ENCODE measurements around the gene NCK2.
"Not testable (repeated sequence)": the region's sequence is repeated elsewhere in the genome, so short reads cannot be mapped to it uniquely, and the experiment has no call there.

The NCK2 gene

DNA sequence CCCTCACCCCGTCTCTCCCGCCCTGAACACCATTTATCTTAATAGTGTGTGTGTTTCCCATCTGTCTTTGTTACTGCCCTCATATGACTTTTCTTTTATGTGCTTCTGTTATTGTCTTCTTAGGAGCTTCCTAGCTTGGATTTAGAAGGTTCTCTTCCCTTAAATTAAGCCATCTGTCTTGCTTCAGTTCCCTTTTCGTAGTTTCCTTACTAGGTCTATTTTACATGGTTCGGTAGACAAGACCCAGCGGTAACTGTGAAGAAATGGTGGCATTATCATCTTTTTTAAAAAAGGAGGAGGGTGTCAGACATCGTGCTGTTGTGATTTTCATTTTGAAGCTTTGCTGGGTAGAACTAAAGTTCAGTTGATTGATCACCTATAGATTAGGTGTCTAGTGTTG is 10.3 kb downstream of the NCK2 start:
- DNase-seq (ENCODE audit: low read depth in 2 of 2), result no peak

DNA sequence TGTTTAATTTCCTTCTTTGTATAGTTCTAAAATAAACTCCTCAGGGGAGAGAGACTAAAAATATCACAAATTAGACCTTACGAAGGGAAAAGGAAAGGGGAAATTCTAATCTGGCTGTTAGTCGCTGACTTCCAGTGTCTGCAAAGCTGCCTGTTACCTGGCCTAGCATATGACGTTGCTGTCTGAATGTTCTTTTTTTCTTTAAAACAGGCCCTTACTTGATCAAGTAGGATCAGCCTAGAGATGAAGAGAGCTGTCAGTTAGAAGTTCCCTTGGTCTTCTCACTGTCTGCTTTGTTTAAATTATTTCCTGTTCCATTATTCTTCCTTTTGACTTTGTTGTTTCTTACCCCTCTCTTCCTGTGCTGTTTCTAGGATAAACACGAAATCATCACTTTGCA is 11.2 kb downstream of the NCK2 start:
- DNase-seq (ENCODE audit: low read depth in 2 of 2), result no peak

DNA sequence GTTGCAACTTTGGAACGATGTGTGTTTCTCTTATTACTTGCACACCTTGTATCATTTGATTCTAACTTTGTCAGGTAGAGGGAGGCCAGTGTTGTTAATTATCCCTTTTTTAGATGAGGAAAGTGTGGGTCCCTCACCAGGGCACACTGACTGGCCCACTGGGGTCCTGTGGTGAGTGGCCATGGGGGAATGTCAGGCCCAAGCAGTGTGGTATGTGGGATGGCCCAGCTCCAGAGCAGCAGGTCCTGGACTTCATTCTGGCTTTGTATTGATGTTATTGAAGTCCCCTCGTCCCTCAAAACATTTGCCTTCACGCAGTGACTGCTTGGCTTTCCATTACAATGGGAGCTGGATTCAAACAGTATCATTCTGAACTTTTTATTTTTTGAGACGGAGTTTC is 11.7 kb downstream of the NCK2 start:
- no peak for DNase-seq (ENCODE audit: low read depth in 2 of 2)

DNA sequence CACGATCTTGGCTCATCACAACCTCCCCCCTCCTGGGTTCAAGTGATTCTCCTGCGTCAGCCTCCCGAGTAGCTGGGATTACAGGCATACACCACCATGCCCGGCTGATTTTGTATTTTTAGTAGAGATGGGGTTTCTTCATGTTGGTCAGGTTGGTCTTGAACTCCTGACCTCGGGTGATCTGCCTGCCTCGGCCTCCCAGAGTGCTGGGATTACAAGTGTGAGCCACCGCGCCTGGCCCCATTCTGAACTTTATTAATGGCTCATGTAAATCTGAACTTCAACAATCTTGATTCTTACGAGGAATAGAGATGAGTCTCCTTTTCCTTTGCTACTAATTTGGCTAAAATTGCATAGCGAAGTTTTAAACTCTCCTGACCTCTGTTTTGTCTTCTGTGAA is 12.2 kb downstream of the NCK2 start:
- not testable (repeated sequence) for DNase-seq (ENCODE audit: low read depth in 2 of 2)

DNA sequence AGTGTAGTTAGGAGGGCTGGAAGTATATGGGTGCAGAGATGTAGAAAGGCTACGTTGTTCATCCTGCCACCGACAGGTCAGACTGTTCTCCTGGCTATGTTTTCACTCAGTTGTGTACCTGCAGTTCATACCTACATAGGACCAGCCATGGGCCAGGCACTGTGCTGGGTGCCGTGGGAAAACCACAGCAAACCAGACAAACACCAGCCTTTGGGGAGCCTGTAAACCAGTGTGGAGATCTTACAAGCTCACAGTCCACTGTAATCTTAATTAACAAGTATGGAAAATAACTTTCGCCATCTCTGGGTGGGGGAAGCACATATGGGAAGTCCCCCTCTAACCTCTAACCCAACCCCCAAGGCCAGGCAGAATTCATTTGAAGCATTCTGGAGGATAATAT is 12.7 kb downstream of the NCK2 start:
- DNase-seq (ENCODE audit: low read depth in 2 of 2), result no peak

DNA sequence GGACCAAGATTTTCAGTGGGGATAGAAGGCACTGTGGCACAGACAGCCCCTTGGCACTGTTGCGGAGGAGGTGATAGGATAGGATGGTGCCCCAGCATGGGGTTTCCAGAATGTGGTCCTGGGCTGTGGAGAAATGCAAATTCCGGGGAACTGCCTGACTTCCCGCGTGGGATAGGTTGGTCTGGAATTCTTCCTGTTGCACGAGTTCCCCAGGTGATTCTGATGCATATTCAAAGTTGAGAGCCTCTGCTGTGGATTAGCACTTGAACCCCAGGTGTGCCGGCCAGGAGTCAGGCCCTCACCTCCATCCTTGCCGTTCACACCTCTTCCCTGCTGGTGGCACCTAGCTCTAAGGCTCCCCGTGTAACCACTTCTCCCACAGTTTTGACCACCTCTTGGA is 15.5 kb downstream of the NCK2 start:
- no peak for DNase-seq (ENCODE audit: low read depth in 2 of 2)

DNA sequence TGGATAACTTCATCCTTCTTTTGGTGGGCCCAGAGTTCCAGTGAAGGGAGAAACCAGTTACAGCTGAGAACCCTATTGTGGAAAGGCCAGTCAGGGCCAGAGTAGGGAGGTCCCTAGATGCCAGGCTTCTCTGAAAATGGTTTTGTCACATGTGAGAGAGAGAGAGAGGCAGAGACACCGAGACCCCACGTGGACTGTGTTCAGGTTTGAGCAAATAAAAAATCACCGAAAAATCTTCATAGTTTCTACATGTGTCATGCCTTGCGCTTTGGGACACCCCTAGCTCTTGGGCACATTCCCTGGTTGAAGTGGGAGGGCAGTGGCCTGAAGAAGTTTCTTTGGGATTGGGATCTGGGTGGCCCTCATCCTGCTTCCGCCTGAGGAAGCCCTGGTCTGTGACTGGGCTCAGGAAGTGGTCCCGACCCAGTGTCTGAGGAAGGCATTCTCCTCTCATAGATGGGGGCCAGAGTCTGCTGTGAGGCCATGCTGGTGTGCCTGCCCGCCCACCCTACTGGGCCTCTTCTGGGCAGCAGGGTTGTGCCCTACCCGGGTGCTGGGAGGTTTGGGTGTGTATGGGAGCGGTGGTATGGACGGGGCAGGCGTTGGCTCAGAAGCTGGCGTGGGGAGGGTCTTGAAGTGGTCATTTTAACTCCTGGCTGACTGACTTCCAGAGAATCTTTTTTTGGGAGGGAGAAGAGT is 16.1 kb downstream of the NCK2 start:
- DNase-seq (ENCODE audit: low read depth in 2 of 2), result no peak

DNA sequence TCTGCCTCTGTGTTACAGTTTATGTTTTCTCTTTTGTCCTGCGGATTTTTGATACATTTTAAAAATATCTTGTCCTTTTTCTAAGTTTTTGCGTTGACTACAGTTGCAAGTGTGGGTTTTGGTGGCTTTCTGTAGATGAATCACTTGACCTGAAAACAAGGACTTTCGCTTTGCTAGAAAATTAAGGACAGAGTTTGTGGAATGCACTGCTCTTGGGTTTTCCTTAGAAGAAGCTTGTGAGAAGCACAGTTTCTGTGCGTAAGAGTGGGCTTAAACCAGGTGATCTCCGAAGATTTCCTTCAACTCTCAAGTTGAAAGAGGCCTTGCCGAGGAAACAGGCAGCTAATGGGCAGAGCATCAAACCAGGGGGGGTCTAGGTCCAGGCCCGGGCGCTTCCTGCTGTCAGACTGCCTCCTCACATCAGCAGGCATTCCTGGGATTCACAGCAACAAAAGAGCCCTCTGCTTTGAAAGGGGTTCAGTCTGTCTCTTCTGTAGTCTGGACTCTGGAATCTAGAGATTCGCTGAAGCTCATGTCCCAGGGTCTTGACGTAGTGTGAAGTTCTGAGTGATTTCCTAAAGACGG is 17.3 kb downstream of the NCK2 start:
- no peak for DNase-seq (ENCODE audit: low read depth in 2 of 2)

DNA sequence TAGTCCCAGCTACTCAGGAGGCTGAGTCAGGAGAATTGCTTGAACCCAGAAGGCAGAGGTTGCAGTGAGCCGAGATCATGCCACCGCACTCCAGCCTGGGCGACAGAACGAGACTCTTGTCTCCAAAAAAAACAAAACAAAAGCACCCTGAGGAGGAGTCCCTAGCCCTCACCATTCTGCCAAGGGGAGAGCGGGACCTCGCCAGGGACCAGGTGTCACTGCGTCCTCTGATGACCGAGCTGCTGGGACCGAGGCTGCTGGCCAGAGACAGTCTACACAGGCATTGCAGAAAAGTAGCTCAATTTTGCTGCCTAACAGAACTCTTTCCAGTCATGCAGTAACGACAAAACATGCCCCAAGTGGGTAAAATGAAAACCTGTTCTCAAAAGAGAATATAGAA is 18.4 kb downstream of the NCK2 start:
- no peak for DNase-seq (ENCODE audit: low read depth in 2 of 2)

DNA sequence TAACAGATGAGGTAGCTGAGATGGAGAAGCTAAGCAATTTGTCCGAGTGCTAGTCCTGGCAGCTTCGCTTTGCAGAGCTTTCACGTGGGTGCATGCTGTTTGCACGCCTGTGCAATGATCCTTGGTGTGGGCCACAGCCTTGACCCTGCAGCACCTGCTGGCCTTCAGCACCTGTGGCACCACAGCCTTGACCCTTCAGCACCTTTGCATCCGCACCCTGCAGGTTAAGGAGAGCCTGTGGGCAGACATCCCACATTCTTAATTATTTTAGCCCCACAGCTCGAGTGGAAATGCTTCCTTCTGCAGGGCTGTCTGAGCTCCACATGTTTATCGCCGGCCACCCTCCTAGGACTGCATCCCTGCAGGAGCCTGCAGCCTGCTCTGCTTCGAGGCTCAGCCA is 19.3 kb downstream of the NCK2 start:
- no peak for DNase-seq (ENCODE audit: low read depth in 2 of 2)

DNA sequence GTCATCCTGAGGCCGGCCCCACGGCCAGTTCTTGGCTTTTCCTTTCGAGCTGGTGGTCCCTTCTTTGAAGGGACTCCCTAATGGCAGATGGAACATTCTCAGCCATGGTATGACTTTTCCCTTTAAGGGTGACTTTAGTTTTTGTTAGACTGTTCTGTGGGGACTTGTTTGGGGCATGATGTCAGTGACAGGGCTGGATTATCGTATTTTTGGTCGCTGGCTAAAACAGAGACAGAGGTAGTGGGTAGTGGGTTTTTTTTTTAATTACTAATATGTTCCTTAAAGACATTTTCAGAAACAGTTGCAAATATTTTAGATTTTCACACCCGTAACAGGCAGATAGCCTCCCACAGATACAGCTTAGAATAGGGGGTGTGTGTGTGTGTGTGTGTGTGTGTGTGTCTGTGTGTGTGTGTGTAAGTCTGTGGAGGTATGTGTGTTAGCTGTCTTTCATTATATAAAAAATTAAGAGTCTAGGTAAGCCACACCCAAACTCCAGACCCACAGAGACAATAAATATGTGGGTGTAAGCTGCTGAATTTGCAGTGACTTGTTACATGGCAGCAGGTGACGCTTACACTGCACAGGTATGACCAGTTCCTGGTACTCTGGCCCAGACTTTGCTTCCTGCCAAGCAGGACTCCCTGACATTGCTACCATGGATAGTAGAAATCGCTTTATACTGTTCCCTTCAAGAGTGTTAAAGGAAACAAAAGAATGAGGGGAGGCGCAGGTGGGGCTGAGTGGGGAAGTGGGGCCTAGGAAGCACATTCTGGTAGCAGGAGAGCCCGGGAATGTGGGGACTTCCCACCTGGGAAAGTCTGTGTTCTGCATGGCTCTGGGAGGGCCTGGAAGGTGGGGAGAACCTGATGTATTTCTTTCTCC is 20.9 kb downstream of the NCK2 start:
- DNase-seq (ENCODE audit: low read depth in 2 of 2), result no peak

DNA sequence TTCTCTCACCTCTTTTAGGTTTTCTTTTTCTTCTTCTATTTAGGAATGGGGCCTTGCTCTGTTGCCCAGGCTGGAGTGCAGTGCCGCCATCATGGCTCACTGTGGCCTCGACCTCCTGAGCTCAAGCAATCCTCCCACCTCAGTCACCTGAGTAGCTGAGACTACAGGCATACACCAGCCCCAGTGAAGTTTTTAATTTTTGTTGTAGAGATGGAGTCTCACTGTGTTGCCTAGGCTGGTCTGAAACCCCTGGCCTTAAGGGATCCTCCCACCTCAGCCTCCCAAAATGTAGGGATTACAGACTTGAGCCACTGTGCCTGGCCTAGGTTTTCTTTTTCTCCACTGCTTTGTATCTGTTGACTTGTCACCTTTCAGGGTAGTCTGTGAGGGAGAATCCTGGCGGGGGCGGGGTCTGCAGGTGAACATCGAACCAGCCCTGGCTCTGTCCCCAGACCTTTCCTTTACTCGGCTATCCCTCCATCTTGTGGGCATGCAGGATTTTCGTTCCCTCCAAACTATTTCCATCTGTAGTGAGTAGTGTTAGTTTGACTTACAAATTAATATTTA is 21.7 kb downstream of the NCK2 start:
- DNase-seq (ENCODE audit: low read depth in 2 of 2), result no peak

DNA sequence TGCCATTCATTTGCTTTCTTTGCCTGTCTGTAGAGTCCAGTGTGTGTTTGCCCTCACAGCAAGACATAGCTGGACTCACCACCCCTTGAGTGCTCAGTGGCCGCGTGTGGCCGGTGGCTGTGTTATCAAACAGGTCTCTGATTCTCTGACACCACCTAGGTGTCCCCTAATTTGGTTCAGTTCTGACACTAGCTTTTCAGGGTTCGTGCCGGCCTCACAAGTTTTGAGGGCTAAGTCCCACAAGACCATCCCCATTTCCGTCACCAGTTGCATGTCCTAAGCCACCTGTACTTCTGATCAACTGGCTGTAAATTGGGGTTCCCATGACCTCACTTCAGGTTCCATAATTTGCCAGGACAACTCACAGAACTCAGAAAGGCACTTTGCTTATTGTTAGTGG is 23.5 kb downstream of the NCK2 start:
- DNase-seq (ENCODE audit: low read depth in 2 of 2), result no peak

DNA sequence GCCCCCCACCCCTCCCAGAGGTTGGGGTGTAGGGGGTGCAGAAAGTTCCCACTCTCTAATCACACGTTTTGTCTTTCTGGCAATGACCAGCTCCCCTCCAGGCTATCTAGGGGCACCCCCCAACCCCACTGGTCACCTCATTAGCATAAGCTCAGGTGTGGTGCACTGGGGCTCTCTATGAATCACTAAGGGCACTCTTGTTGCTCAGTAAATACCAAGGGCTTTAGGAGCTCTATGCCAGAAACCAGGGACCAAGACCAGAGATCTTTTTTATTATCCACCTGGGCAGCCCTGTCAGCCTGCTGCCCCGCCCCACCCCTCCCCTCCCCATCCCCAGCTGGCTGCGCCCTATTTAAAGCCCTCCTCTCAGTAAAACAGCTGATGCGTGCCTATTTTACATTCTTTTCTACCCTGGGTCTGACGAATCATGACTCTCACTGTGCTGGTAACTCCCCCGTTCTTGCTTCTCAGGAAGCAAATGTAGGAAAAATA is 24.3 kb downstream of the NCK2 start:
- no peak for DNase-seq (ENCODE audit: low read depth in 2 of 2)

DNA sequence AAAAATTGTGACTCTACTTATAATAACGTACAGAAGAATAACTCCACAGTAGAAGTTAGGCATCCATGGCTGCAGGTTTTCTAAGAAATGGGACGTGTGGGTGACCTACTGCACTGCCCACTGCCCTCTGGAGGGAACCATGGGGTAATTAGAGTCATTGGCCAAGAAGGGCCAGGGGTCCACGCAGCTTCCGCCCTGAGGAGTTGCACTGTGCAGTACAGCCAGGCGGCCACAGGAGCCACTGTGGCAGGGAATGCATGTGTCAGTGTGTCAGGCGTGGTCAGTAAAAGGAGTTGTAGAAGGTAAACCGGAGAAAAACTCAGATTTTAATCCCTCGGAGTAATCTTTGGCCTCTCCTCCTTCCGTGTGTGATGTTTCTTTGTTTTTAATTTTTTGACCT is 24.8 kb downstream of the NCK2 start:
- no peak for DNase-seq (ENCODE audit: low read depth in 2 of 2)

DNA sequence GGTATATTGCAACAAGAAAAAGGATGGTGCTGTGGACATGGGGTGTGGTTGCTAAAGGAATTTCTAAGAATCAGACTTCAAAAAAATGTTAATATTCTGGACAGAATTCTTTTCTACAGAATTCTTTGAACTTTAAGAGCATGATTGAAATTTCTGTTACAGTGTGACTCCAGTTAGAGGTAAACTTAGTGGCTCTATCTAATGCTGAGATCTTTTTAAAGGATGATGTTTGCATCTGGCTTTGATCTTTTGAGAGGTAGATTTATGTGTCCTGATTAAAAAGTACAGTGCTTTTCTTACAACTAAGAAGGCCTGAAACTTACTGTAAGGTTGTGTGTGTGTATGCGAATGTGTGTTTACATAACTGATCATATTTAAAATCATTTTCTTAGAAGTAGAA is 25.4 kb downstream of the NCK2 start:
- DNase-seq (ENCODE audit: low read depth in 2 of 2), result no peak

DNA sequence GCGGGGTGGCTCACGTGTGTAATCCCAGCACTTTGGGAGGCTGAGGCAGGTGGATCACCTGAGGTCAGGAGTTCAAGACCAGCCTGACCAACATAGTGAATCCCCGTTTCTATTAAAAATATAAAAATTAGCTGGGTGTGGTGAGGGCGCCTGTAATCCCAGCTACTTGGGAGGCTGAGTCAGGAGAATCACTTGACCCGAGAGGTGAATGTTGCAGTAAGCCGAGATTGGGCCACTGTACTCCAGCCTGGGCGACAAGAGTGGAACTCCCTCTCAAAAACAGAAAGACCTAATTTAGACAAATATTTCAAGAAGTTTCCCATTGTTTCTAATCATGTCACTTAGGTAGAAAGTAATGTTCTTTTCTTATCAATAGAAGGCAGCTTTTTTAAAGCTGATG is 26.6 kb downstream of the NCK2 start:
- DNase-seq (ENCODE audit: low read depth in 2 of 2), result not testable (repeated sequence)

DNA sequence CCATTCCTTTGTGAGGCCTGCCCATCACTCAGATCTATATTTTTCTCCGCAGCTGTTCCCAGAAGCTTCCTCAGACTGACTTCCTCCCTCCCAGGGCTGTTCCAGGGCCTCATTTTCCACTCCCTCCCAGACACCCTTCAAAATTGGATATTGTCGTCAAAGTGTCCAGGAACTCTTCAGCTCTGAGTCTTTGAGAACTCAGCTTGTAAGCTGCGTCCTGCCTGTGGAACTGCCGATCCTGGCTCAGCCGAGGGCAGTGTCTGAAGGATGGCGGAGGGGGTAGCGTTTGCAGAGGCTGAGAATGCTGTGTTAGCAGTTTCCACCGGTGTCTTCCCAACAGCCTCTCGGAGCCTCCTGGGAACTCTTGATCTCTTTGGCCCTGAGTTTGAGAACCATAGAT is 27.1 kb downstream of the NCK2 start:
- DNase-seq (ENCODE audit: low read depth in 2 of 2), result no peak

DNA sequence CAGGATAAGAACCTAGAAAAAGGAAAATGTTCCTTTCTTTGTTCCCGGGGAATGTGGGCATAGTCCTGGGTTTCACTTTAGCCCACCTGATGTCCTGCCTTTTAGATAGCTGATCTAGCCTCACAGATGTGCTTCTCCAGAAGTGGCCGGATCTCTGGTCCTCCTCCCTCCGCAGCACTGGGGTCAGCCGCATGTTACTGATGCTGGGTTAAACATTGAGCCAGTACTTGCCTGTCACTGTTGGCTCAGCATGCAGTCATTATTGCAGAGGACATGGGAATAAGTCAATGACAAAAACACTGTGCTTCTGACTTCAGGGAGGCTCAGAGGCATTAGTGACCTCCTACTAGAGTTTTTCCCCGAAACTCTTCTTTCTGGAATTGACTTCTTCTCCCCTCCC is 27.6 kb downstream of the NCK2 start:
- no peak for DNase-seq (ENCODE audit: low read depth in 2 of 2)

DNA sequence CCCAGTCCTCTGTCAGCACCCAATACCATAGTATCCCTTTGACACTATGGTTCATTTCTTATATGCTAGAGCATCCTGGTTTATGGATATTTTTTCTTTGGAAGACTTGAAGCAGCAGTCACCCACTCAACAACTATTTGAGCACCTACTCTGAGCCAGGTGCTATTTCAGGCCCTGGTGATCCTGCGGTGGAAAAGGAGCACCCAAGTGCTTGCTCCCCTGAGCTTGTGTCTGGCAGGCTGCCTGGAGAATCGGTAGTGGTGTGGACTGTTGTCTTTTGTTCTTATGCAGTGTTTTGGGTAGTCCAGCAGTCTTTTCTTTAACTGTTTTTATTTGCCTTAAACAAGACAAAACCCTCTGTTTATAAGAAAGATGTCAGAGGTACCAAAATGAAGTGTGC is 28.9 kb downstream of the NCK2 start:
- no peak for DNase-seq (ENCODE audit: low read depth in 2 of 2)

DNA sequence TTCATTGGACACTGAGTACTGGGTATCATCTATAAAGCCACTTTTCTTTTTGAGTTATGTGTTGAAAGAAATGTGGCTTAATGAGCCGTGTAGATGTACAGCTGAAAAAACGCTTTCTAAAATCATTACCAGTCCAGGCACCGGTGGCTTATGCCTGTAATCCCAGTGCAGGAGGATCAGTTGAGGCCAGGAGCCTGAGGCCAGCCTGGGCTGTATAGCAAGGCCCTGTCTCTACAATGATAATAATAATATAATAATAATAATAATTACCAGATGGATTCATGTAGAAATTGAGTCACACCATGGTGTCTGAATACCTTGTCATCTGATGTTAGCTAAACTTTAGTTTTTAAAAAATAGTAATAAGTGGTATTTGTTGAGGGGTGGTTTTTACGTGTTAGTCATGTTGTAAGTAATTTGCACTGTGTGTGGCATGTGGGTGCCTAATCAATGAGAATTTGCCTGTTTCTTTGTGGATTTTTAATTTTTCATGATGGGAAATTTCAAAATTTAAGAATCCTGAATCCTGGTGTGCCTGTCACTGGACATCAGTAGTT is 30.1 kb downstream of the NCK2 start:
- no peak for DNase-seq (ENCODE audit: low read depth in 2 of 2)
